Stimulated activated CD8-positive, alpha-beta memory T cell treated with anti-CD3 and anti-CD28 coated beads, Interleukin-15, amount 100 ng/mL, for 48 hours (primary cell): ENCODE results near the gene TYK2.

Source experiments
- DNase-seq, 2 donors: peaks; one replicate each; pipeline ENCODE4 v3.0.0-alpha.2; 2020; ENCODE audit warnings: low read depth in 2 of 2

TYK2 gene

GRCh38 chr19:10315335-10316214, 64.8 kb downstream of the TYK2 start, which contains the start of gene FDX2:
Gene FDX2, minus strand, starts transcription at chr19:10316015. Its CDS starts 19 bp downstream, at chr19:10315996.
- peak; percentile 82 to 84 for DNase-seq

- no peak for DNase-seq
Observed at GRCh38 chr19:10309423-10309822, 70.9 kb downstream of the TYK2 start, which contains the start of gene ZGLP1. Gene ZGLP1, minus strand, starts transcription at chr19:10309815.

- no peak for DNase-seq
Observed at GRCh38 chr19:10306327-10306726, 74.0 kb downstream of the TYK2 start.

- DNase-seq: no peak
Observed at GRCh38 chr19:10305139-10305806, 75.1 kb downstream of the TYK2 start.
